SK-N-SH (cell line): ENCODE results near the gene FMN2. TPM values are rescaled to one million over a fixed set of nuclear protein-coding genes. Genes with fewer than 3 reads are reported as not detected.
"Not testable (repeated sequence)": the region's sequence is repeated elsewhere in the genome, so short reads cannot be mapped to it uniquely, and the experiment has no call there.

Experiments
- CTCF ChIA-PET: fragments of 300-600, 350-600 bp; formaldehyde crosslinking; extraction: SDS; loops from one replicate; lab custom pipeline; 2021; lab: Yijun Ruan, JAX
- POLR2A ChIA-PET: fragments of 350-600 bp; sonication (Branson Sonifier 250); formaldehyde crosslinking; extraction: SDS; loops from one replicate; lab custom pipeline; 2020; ENCODE audit warnings: antibody characterized with exemption, inconsistent platforms; lab: Yijun Ruan, JAX
- DNase-seq: peaks from one replicate; pipeline ENCODE4 v3.0.0; 2012
- H2AFZ ChIP-seq: fragments of 200-600 bp; sonication (generic); 2 replicates; pipeline ENCODE4 v1.8.1; 2016; ENCODE audit warnings: antibody characterized with exemption, mild to moderate bottlenecking, low read depth
- H3F3A ChIP-seq: fragments of 200-600 bp; sonication (generic); replicated peaks from 2 replicates; pipeline ENCODE3; 2016; ENCODE audit warnings: antibody characterized with exemption, mild to moderate bottlenecking; ENCODE audit not compliant: insufficient read depth
- H3K27ac ChIP-seq, 2 experiments: fragments of 200-500 bp in 1 of 2; fragments of 200-600 bp in 1 of 2; sonication (Bioruptor generic) in 1 of 2; sonication (generic), shearing (Covaris generic) in 1 of 2; 2 replicates each; pipeline versions ENCODE4 v1.5.1 to v1.6.1; 2014 to 2016; ENCODE audit warnings: low read depth in 2 of 2, inconsistent platforms in 1 of 2, low read length in 1 of 2, mild to moderate bottlenecking in 1 of 2, mixed read lengths in 1 of 2
- H3K27me3 ChIP-seq: fragments of 200-600 bp; sonication (generic), shearing (Covaris generic); 2 replicates; pipeline ENCODE4 v1.6.1; 2016; ENCODE audit warnings: mixed run types; ENCODE audit not compliant: insufficient read depth
- H3K36me3 ChIP-seq, 2 experiments: fragments of 200-500 bp in 1 of 2; fragments of 200-600 bp in 1 of 2; sonication (Bioruptor generic) in 1 of 2; sonication (generic) in 1 of 2; replicated peaks in 1 of 2; 2 replicates each; pipeline versions ENCODE3 to v1.5.1; 2014 to 2016; ENCODE audit warnings: low read length in 1 of 2, mild to moderate bottlenecking in 1 of 2; ENCODE audit not compliant: insufficient read depth in 2 of 2, control insufficient read depth in 1 of 2
- H3K4me1 ChIP-seq, 2 experiments: fragments of 200-500 bp in 1 of 2; fragments of 200-600 bp in 1 of 2; sonication (Bioruptor generic) in 1 of 2; sonication (generic), shearing (Covaris generic) in 1 of 2; 2 replicates each; pipeline versions ENCODE4 v1.5.1 to v1.6.1; 2014 to 2016; ENCODE audit warnings: low read depth in 1 of 2, low read length in 1 of 2, mixed run types in 1 of 2; ENCODE audit not compliant: insufficient read depth in 2 of 2, control insufficient read depth in 1 of 2
- H3K4me2 ChIP-seq: fragments of 200-600 bp; sonication (generic), shearing (Covaris generic); 2 replicates; pipeline ENCODE4 v1.6.1; 2017; ENCODE audit warnings: mixed run types
- H3K4me3 ChIP-seq, 2 experiments: fragments of 200-500 bp in 1 of 2; fragments of 200-600 bp in 1 of 2; sonication (Bioruptor generic) in 1 of 2; sonication (generic), shearing (Covaris generic) in 1 of 2; 2 replicates each; pipeline versions ENCODE4 v1.5.1 to v1.8.1; 2014 to 2016; ENCODE audit warnings: low read depth in 2 of 2, inconsistent platforms in 1 of 2, low read length in 1 of 2, mild to moderate bottlenecking in 1 of 2, mixed read lengths in 1 of 2, moderate library complexity in 1 of 2
- H3K79me2 ChIP-seq: fragments of 200-600 bp; sonication (generic); 2 replicates; pipeline ENCODE4 v1.8.1; 2017; ENCODE audit warnings: mild to moderate bottlenecking; ENCODE audit not compliant: insufficient read depth
- H3K9ac ChIP-seq: fragments of 200-600 bp; sonication (generic); 2 replicates; pipeline ENCODE4 v1.6.1; 2017; ENCODE audit warnings: mixed run types
- H3K9me2 ChIP-seq: fragments of 200-600 bp; sonication (generic); 2 replicates; pipeline ENCODE4 v1.6.1; 2017; ENCODE audit warnings: mixed run types
- H3K9me3 ChIP-seq: fragments of 200-600 bp; sonication (generic); 2 replicates; pipeline ENCODE4 v1.6.1; 2017; ENCODE audit warnings: mixed run types, mild to moderate bottlenecking, moderate library complexity
- H4K20me1 ChIP-seq: fragments of 200-600 bp; sonication (generic); 2 replicates; pipeline ENCODE4 v1.6.1; 2017; ENCODE audit warnings: mild to moderate bottlenecking, mixed run types; ENCODE audit not compliant: insufficient read depth
- CHD2 ChIP-seq: fragments of 150-350 bp; IDR thresholded peaks from 2 replicates; pipeline ENCODE4 v1.6.1; 2018; ENCODE audit warnings: low read length; ENCODE audit not compliant: partially characterized antibody
- CTCF ChIP-seq: fragments of 200-600 bp; sonication (generic); IDR thresholded peaks from 2 replicates; pipeline ENCODE4 v1.6.1; 2017; ENCODE audit warnings: antibody characterized with exemption, mild to moderate bottlenecking, moderate library complexity
- EP300 ChIP-seq, 2 experiments: IDR thresholded peaks; 2 replicates each; pipeline versions ENCODE4 v1.4.0 to v1.6.1; 2012; ENCODE audit warnings: borderline replicate concordance in 1 of 2, low read depth in 1 of 2, low read length in 1 of 2
- FOXM1 ChIP-seq: IDR thresholded peaks from 2 replicates; pipeline ENCODE4 v1.4.0; 2012; ENCODE audit warnings: low read depth, mild to moderate bottlenecking
- GABPA ChIP-seq: IDR thresholded peaks from 2 replicates; pipeline ENCODE4 v1.4.0; 2012; ENCODE audit warnings: low read depth, mild to moderate bottlenecking
- JUND ChIP-seq: IDR thresholded peaks from 2 replicates; pipeline ENCODE4 v1.4.0; 2012
- MAX ChIP-seq: IDR thresholded peaks from 2 replicates; pipeline ENCODE4 v1.4.0; 2012; ENCODE audit warnings: low read depth
- NFIC ChIP-seq: IDR thresholded peaks from 2 replicates; pipeline ENCODE4 v1.4.0; 2012; ENCODE audit warnings: borderline replicate concordance
- PBX3 ChIP-seq: IDR thresholded peaks from 2 replicates; pipeline ENCODE4; 2012
- RAD21 ChIP-seq: IDR thresholded peaks from 2 replicates; pipeline ENCODE4 v1.6.1; 2012; ENCODE audit warnings: mild to moderate bottlenecking, low read length
- REST ChIP-seq: IDR thresholded peaks from 2 replicates; pipeline ENCODE4 v1.6.1; 2012; ENCODE audit warnings: mild to moderate bottlenecking, low read depth, low read length, moderate library complexity
- RFX5 ChIP-seq: IDR thresholded peaks from 2 replicates; pipeline ENCODE4 v1.6.1; 2012; ENCODE audit warnings: mild to moderate bottlenecking, improper control_type of control experiment, low read length
- RXRA ChIP-seq: IDR thresholded peaks from 2 replicates; pipeline ENCODE4 v1.4.0; 2012; ENCODE audit warnings: low read depth, mild to moderate bottlenecking, borderline replicate concordance
- TAF1 ChIP-seq: IDR thresholded peaks from 2 replicates; pipeline ENCODE4 v1.6.1; 2012; ENCODE audit warnings: low read depth, mild to moderate bottlenecking, low read length, moderate library complexity, borderline replicate concordance
- TCF12 ChIP-seq: IDR thresholded peaks from 2 replicates; pipeline ENCODE4 v1.4.0; 2012
- USF1 ChIP-seq: IDR thresholded peaks from 2 replicates; pipeline ENCODE4 v1.4.0; 2012; ENCODE audit warnings: low read depth, borderline replicate concordance
- USF2 ChIP-seq: fragments of 150-350 bp; IDR thresholded peaks from 2 replicates; pipeline ENCODE4 v1.6.1; 2017; ENCODE audit warnings: antibody characterized with exemption, low read length, low read depth, borderline replicate concordance
- ZBTB33 ChIP-seq: IDR thresholded peaks from 2 replicates; pipeline ENCODE4 v1.4.0; 2012; ENCODE audit warnings: low read depth, borderline replicate concordance
- WGBS: methylation state at CpG from one replicate; pipeline ENCODE4 v1.1.6; 2017; ENCODE audit warnings: low lambda C conversion rate; 5-methylcytosine and 5-hydroxymethylcytosine counted together
- polyA plus RNA-seq, 3 experiments: library from polyadenylated mRNA; depleted of rRNA; stranded (reverse); fragments of >200 nt; gene quantifications; 2 replicates each; pipeline ENCODE4 v1.2.3, GENCODE V29; 2012

FMN2 gene
- polyA plus RNA-seq, 1 of the 3 experiments (the other 2 are of a cell fraction), result 7.2 TPM

GRCh38 chr1:240414237-240414636, 322.6 kb downstream of the FMN2 start:
- Histone ChIP-seq H3K36me3 (peaks cover 0 to 34% of the 10 kb centered on the region in 2 experiments), H3K79me2 (peaks cover 25% of the 10 kb centered on the region), H3K27me3 (no peaks in the 10 kb centered on the region), H2AFZ (no peak overlapping the region), H4K20me1 (no peaks in the 10 kb centered on the region), H3K4me3 (no peak overlapping the region), H3K27ac (0 out of 4 replicates have a peak overlapping the region, but pooled peaks of 1 of the 2 experiments have one; percentile 6), H3K9ac (no peak overlapping the region), H3F3A (peaks cover 45% of the 10 kb centered on the region), H3K4me1 (no peaks in the 10 kb centered on the region; a peak in 2 of 4 replicates), H3K9me2 (no peaks in the 10 kb centered on the region), H3K9me3 (no peaks in the 10 kb centered on the region), H3K4me2 (no peak overlapping the region)
- 81% methylated on average over 6 of the region's 6 CpGs for WGBS
- CTCF ChIA-PET, result no interaction called here
- TF ChIP-seq GABPA (no peak), JUND (no peak), FOXM1 (no peak), USF2 (no peak), NFIC (no peak), RAD21 (no peak), MAX (no peak), ZBTB33 (no peak), TAF1 (no peak), RFX5 (no peak), PBX3 (no peak), CTCF (no peak), EP300 (IDR thresholded peaks at IDR 0.05; ENCODE audit: borderline replicate concordance in 1 of 2, low read depth in 1 of 2, low read length in 1 of 2) (no peak), USF1 (no peak), CHD2 (no peak), REST (no peak), TCF12 (no peak), RXRA (no peak)
- POLR2A ChIA-PET, result no interaction called here
- DNase-seq, result no peak

GRCh38 chr1:240415011-240415410, 323.3 kb downstream of the FMN2 start:
- H3K9me3 ChIP-seq, DNase-seq, H3K4me1 ChIP-seq, H3K4me3 ChIP-seq, H4K20me1 ChIP-seq, H3K9me2 ChIP-seq, H3K27ac ChIP-seq, CTCF ChIA-PET, POLR2A ChIA-PET, H3K4me2 ChIP-seq, H3K9ac ChIP-seq, H3K27me3 ChIP-seq, H2AFZ ChIP-seq: not testable (repeated sequence)
- Histone ChIP-seq H3F3A (peaks cover 45% of the 10 kb centered on the region), H3K36me3 (peaks cover 0 to 28% of the 10 kb centered on the region in 2 experiments), H3K79me2 (peaks cover 26% of the 10 kb centered on the region)
- 84% methylated on average over 1 of the region's 1 CpG for WGBS
